Islet of Langerhans (tissue), 1 donor: ENCODE data around the gene TMEM120B.

ENCODE experiments used
- FAIRE-seq: peaks from one replicate; lab custom pipeline; 2011; peaks lifted over from hg19 to GRCh38; lab: Jason Lieb, UNC

Gene TMEM120B

GRCh38 chr12:121793440-121793837 is 80.9 kb downstream of the TMEM120B start, which contains the start of gene RHOF:
RHOF (minus strand) TSS chr12:121793688; CDS start chr12:121793633, 55 bp downstream.
- FAIRE-seq = no peak

GRCh38 chr12:121793838-121794533 is 81.4 kb downstream of the TMEM120B start:
- FAIRE-seq = no peak

GRCh38 chr12:121794534-121795033 is 82.0 kb downstream of the TMEM120B start:
- no peak for FAIRE-seq

GRCh38 chr12:121795034-121795968 is 82.7 kb downstream of the TMEM120B start:
- FAIRE-seq = no peak

GRCh38 chr12:121796855-121797751 is 84.6 kb downstream of the TMEM120B start:
- no peak for FAIRE-seq

- FAIRE-seq = no peak
Observed at GRCh38 chr12:121797937-121798786, 85.6 kb downstream of the TMEM120B start.

- FAIRE-seq = no peak
Observed at GRCh38 chr12:121798787-121799155, 86.2 kb downstream of the TMEM120B start.

- no peak for FAIRE-seq
Observed at GRCh38 chr12:121799156-121799841, 86.7 kb downstream of the TMEM120B start.

- no peak for FAIRE-seq
Observed at GRCh38 chr12:121799842-121800693, 87.5 kb downstream of the TMEM120B start.

- no peak for FAIRE-seq
Observed at GRCh38 chr12:121800694-121801594, 88.4 kb downstream of the TMEM120B start.

- peak; percentile 9 for FAIRE-seq
Observed at GRCh38 chr12:121801595-121802484, 89.3 kb downstream of the TMEM120B start.

GRCh38 chr12:121802485-121802842 is 89.9 kb downstream of the TMEM120B start:
- FAIRE-seq = no peak

- peak; percentile 86 for FAIRE-seq
Observed at GRCh38 chr12:121802843-121803698, 90.5 kb downstream of the TMEM120B start.

GRCh38 chr12:121803861-121804416 is 91.4 kb downstream of the TMEM120B start, which contains the start of gene SETD1B:
SETD1B (plus strand) TSS chr12:121804009; CDS start chr12:121804738, 729 bp downstream.
- no peak for FAIRE-seq

GRCh38 chr12:121804417-121805111 is 92.0 kb downstream of the TMEM120B start:
- FAIRE-seq = no peak
